ENCODE measurements around the gene SMIM33. TPM values are rescaled to one million over a fixed set of nuclear protein-coding genes. Genes with fewer than 3 reads are reported as not detected.
"Not testable (repeated sequence)": the region's sequence is repeated elsewhere in the genome, so short reads cannot be mapped to it uniquely, and the experiment has no call there.

SMIM33 gene
- total RNA-seq, 1 experiment from 2014 or later, result not detected

- no peak for DNase-seq (ENCODE audit: low read depth)
These were observed 13.6 kb upstream of the SMIM33 start for GRCh38 chr5:139457241-139457640.

GRCh38 chr5:139457653-139458306 is 13.0 kb upstream of the SMIM33 start:
- DNase-seq (ENCODE audit: low read depth), result no peak

DNA sequence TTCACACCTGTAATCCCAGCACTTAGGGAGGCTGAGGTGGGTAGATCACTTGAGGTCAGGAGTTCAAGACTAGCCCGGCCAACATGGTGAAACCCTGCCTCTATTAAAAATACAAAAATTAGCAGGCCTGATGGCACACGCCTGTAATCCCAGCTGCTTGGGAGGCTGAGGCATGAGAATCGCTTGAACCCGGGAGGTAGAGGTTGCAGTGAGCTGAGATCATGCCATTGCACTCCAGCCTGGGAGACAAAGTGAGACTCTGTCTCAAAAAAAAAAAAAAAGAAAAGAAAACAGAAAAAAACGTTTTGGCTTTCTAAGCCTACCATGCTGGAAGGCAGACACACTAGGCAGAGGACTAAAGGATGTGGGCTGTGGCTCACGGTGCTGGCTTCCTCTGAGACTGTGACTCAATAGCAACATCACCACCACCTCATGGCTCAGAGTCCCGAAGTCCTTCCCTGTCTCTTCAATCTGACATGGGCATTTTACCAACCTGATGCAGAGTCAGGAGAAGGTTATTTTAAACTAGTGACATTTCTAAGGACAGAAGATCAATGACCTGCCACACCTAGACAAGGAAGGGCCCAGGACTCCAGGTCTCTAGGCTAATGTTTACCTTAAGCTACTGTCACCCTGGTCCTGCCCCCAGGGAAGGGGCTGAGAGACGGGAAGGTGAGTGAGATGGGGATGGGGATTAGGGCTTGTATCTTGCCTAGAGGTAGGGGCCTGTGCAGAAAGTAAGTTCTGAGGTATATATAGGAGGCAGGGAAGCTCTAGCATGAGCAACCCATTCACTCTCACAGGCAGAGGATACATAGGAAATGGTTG is 12.0 kb upstream of the SMIM33 start:
- DNase-seq (ENCODE audit: low read depth), result peak; percentile 72

- DNase-seq (ENCODE audit: low read depth), result no peak
These were observed 11.3 kb upstream of the SMIM33 start for GRCh38 chr5:139459451-139459934.

DNA sequence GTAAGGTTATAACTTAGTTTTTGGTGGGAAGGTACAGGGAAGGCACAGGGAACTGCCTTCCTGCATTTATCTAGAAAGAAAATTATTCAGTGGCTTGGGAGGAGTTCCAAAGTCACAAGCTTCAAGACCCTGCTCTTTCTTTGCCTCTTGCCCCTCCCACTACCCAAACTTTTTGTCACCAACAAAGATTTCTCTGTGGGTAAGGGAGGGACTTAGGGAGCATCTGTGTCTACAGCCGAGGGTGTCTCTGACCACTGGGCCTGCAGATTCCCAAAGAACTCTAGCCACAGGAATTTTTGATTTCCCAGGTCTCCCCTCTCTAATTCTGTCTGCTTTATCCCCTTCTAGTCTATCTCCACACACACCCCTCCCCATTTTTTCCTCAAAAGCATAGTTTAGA is 10.3 kb upstream of the SMIM33 start:
- peak; percentile 15 for DNase-seq (ENCODE audit: low read depth)

DNA sequence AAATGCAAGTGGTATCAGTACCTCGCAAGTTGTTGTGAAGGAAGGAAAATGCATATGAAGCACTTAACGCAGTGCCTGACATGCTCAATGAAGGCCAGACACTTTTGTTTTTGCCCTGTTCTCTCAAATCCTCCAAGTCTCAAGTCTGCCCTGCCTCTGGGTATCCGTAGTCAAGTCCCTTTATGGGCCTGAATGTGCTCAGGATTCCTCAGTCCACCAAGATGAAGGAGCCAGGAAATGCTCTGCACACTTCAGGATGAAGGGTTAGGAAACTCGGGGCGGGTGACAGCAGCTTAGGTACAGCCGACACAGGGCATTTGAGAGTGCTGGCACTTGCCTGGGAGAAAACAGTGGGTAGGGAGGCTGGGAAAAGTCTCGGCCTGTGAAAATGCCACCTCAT is 9.6 kb upstream of the SMIM33 start:
- DNase-seq (ENCODE audit: low read depth), result no peak

GRCh38 chr5:139461698-139462097 is 9.1 kb upstream of the SMIM33 start:
- DNase-seq (ENCODE audit: low read depth), result peak; percentile 37

- no peak for DNase-seq (ENCODE audit: low read depth)
These were observed 8.1 kb upstream of the SMIM33 start, which contains the start of gene ECSCR for GRCh38 chr5:139462586-139463276. Gene ECSCR (minus strand): TSS chr5:139462743. CDS start chr5:139462670, 73 bp downstream.

DNA sequence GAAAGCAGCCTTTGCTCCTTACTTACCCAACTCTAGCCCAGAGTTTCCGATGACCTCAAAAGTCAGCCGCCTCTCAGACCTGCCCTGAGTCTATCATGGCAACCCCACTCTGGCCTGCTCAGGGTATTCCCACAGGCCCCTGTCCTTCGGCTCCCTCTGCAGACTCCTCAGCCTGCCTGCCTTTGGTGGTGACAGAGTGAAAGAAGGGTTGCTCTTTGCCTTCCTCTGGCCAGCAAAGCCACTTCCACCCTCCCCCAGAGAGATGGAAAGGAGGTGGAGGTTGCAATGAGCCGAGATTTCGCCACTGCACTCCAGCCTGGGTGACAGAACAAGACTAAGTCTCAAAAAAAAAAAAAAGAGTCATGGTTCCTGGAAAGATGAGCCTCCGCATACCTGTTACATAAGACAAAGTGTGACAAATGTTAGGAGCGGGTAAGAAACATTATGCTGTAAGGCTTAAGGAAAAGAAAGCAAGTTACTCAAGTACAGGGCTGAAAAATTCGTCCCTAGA is 2.3 kb upstream of the SMIM33 start:
- no peak for DNase-seq (ENCODE audit: low read depth)

DNA sequence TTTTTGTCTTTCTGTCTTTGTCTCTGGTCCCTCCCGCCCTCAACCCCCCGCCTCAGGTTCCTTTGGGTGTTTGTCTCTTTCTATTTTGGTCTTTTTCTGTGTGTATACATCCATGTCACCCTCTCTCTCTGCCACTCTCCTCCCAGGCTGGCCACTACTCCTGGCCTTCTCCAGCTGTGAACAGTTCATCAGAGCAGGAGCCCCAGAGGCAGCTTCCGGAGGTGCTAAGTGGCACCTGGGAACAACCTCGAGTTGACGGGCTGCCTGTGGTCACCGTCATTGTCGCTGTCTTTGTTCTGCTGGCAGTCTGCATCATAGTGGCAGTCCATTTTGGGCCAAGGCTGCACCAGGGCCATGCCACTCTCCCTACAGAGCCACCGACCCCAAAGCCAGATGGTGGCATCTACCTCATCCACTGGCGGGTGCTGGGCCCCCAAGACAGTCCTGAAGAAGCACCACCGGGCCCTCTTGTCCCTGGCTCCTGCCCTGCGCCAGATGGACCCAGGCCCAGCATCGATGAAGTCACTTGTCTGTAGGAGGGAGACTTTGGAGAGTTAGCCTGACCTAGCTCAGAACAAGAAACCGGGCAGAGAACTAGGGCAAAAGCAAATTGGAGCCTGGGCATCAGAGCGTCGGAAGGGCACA is 1.7 kb downstream of the SMIM33 start:
- DNase-seq (ENCODE audit: low read depth), result no peak

DNA sequence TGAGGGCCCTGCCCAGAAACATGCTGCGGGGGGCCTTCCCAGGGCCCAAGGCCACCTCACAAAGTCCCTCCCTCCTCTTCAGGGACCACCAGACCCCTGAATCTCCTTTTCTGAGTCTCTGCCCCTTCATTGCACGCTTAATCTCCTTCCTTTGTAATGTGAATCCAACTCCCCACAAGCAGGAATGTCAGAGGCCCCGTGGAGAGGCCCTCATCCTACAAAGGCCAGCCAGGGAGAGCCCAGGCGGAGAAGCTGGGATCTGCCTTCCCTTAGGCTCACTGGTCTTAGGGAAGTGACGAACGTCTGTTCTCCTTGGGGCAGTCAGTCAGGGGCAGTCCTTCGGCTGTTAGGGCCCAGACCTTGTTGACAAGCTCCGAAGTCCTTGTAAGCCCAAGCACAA is 2.3 kb downstream of the SMIM33 start:
- no peak for DNase-seq (ENCODE audit: low read depth)

DNA sequence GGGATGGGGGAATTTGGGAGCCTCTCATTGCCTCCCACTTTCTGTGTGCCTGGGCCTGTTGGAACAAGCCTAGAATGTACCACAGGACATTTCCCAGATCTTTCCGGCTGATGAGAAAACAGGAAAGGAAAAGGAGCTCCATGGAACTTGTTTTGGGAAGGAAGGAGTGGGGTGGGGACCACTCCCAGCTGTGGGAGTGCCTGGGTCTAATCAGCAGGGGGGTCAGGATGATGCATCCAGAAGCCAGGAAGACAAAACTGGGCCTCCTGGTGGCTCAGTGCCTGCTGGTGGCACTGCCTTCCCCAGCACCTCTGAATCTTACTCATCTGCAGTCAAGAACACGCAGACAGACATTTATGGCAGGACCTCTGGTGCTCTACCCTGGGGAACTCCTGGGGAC is 2.8 kb downstream of the SMIM33 start:
- no peak for DNase-seq (ENCODE audit: low read depth)

DNA sequence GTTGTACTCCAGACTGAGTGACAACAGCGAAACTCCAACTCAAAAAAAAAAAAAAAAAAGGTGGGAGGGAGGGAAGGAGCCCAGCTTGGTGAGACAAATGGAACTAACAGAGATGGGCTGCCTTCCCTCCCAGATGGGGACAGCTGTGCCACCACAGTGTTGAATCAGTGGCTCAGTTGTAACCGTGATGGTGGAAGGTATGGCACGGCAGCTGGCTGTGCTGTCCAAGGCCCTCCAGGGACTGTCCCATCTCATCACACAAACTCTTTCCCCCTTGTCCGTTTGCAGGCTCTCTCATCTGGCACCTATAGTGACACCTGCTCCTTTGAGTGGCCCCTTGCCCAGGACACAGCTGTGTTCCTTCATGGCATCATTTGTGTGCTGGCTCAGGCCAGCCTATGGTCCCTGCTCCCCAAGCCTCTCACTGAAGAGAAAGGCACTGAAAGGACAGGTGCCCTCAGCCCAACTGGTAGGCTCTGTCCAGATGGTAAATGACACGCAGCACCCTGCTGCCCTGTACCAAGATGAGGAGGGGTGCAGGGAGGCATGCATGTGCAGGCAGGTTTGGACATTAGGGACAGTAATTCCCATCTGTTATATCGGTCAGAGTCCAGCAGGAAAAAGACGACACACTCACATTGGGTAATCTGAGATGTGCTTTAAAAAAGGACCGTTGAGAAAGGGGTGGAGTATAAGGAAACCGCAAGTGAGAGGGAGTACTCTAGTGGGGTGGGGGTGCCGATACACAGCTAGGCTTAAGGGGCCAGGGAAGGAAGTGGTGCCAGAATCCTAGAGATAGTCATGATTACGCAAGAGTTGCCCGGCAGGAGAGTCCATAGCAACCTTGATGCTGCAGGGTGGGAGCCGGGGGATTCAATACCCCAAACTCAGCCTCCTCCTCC is 4.3 kb downstream of the SMIM33 start:
- no peak for DNase-seq (ENCODE audit: low read depth)

- no peak for DNase-seq (ENCODE audit: low read depth)
These were observed 5.2 kb downstream of the SMIM33 start for GRCh38 chr5:139475865-139476617.

GRCh38 chr5:139478657-139479423 is 8.0 kb downstream of the SMIM33 start:
- not testable (repeated sequence) for DNase-seq (ENCODE audit: low read depth)

- DNase-seq (ENCODE audit: low read depth), result not testable (repeated sequence)
These were observed 8.9 kb downstream of the SMIM33 start for GRCh38 chr5:139479729-139480128.

DNA sequence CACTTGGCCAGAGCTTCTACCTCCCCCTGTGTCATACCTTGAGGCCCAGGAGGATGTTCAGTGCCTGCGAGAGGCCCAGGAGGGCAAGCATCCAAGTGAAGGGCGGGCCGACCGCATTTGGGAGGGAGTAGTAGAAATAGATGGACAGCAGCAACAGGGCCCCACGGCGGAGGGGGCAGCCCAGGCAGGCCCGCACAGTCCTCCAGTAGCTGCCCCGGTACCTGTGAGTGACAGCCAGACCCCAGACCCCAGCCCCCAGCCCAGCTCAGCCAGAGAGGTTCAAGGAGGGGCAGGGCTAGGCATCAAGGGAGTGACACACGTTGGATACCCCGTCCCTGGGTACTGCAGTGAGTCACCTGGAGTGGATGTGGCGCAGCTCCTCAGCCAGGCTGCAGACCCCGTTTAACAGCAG is 10.3 kb downstream of the SMIM33 start:
- DNase-seq (ENCODE audit: low read depth), result no peak

- peak; percentile 23 for DNase-seq (ENCODE audit: low read depth)
These were observed 10.8 kb downstream of the SMIM33 start for GRCh38 chr5:139481580-139482049.

Measured in RPMI7951 (cell line).